ENCODE data around the gene CARD6.
"Not testable (repeated sequence)": the region's sequence is repeated elsewhere in the genome, so short reads cannot be mapped to it uniquely, and the experiment has no call there.

Gene CARD6

GRCh38 chr5:40875958-40876357 is 34.8 kb downstream of the CARD6 start:
- no peak for DNase-seq

GRCh38 chr5:40877371-40877988 is 36.3 kb downstream of the CARD6 start:
- no peak for DNase-seq

GRCh38 chr5:40879163-40879942 is 38.2 kb downstream of the CARD6 start:
- no peak for DNase-seq

GRCh38 chr5:40882291-40882690 is 41.1 kb downstream of the CARD6 start:
- no peak for DNase-seq

- DNase-seq = not testable (repeated sequence)
Observed at GRCh38 chr5:40883051-40883450, 41.9 kb downstream of the CARD6 start.

- DNase-seq = not testable (repeated sequence)
Observed at GRCh38 chr5:40895440-40896425, 54.6 kb downstream of the CARD6 start.

GRCh38 chr5:40904205-40904993 is 63.2 kb downstream of the CARD6 start:
- DNase-seq = no peak

- no peak for DNase-seq
Observed at GRCh38 chr5:40904994-40905306, 63.8 kb downstream of the CARD6 start.

- no peak for DNase-seq
Observed at GRCh38 chr5:40906351-40906751, 65.2 kb downstream of the CARD6 start.

- no peak for DNase-seq
Observed at GRCh38 chr5:40909264-40909663, 68.1 kb downstream of the CARD6 start, which contains the start of gene C7. Gene C7 (plus strand): TSS chr5:40909497. CDS start chr5:40909611, 114 bp downstream.

GRCh38 chr5:40909723-40910122 is 68.6 kb downstream of the CARD6 start:
- DNase-seq = no peak

Data from effector CD8-positive, alpha-beta T cell (primary cell).